Endothelial cell of umbilical vein (primary cell): ENCODE measurements around the gene ASMTL. TPM values are rescaled to one million over a fixed set of nuclear protein-coding genes. Genes with fewer than 3 reads are reported as not detected.

ENCODE experiments used
- BruUV-seq: library from RNA; stranded (reverse); fragments of 400-500 nt; replicated peaks from 2 replicates; lab custom pipeline; 2021; lab: Mats Ljungman, UMichigan
- CTCF ChIA-PET: fragments of 300-600, 350-600 bp; sonication (Branson Sonifier 250); formaldehyde crosslinking; loops from one replicate; lab custom pipeline; 2021; ENCODE audit warnings: antibody characterized with exemption, inconsistent platforms; lab: Charles Lee
- POLR2A ChIA-PET: fragments of 300-600, 350-600 bp; sonication (Branson Sonifier 250); formaldehyde crosslinking; loops from one replicate; lab custom pipeline; 2021; ENCODE audit warnings: antibody characterized with exemption, inconsistent platforms; lab: Charles Lee
- DNase-seq: peaks from one replicate; pipeline ENCODE4 v3.0.0-alpha.2; 2011; ENCODE audit warnings: low read depth, low spot score
- FAIRE-seq: peaks from 2 replicates; lab custom pipeline; 2011; peaks lifted over from hg19 to GRCh38; lab: Jason Lieb, UNC
- H2AFZ ChIP-seq: 2 replicates; pipeline ENCODE4 v1.6.0; 2012; ENCODE audit warnings: low read depth, low read length, control low read depth, inconsistent platforms
- H3K27ac ChIP-seq: 2 replicates; pipeline ENCODE4 v1.5.1; 2011; ENCODE audit warnings: low read depth, mild to moderate bottlenecking, control low read depth, low read length, moderate library complexity; ENCODE audit not compliant: insufficient read depth
- H3K27me3 ChIP-seq, 2 experiments: 2 replicates each; pipeline versions ENCODE4 v1.6.0 to v1.6.1; 2011; ENCODE audit warnings: low read length in 2 of 2, mixed read lengths in 1 of 2; ENCODE audit not compliant: control insufficient read depth in 2 of 2, insufficient read depth in 2 of 2
- H3K36me3 ChIP-seq, 2 experiments: 2 replicates in 1 of 2; 3 replicates in 1 of 2; pipeline ENCODE4 v1.5.1; 2011; ENCODE audit warnings: low read length in 2 of 2, mild to moderate bottlenecking in 1 of 2, moderate library complexity in 1 of 2; ENCODE audit not compliant: control insufficient read depth in 2 of 2, insufficient read depth in 2 of 2; ENCODE audit errors: extremely low read depth in 1 of 2
- H3K4me1 ChIP-seq: 3 replicates; pipeline ENCODE4 v1.5.1; 2011; ENCODE audit warnings: mild to moderate bottlenecking, low read length; ENCODE audit not compliant: control insufficient read depth, insufficient read depth; ENCODE audit errors: extremely low read depth
- H3K4me2 ChIP-seq: 2 replicates; pipeline ENCODE4 v1.6.1; 2011; ENCODE audit warnings: low read length, control low read depth, mixed read lengths; ENCODE audit not compliant: insufficient read depth
- H3K4me3 ChIP-seq, 3 experiments: fragments of 200-600 bp in 1 of 3; sonication (generic), shearing (Covaris generic) in 1 of 3; replicated peaks in 1 of 3; 2 replicates each; pipeline ENCODE4 v1.5.1; 2011 to 2016; ENCODE audit warnings: control low read depth in 3 of 3, low read length in 3 of 3, mild to moderate bottlenecking in 2 of 3, inconsistent platforms in 1 of 3, low read depth in 1 of 3, moderate library complexity in 1 of 3; ENCODE audit not compliant: insufficient read depth in 1 of 3
- H3K79me2 ChIP-seq: 2 replicates; pipeline ENCODE4 v1.6.0; 2012; ENCODE audit warnings: low read length, inconsistent platforms; ENCODE audit not compliant: control insufficient read depth, insufficient read depth
- H3K9ac ChIP-seq: replicated peaks from 2 replicates; pipeline ENCODE3; 2011; ENCODE audit warnings: low read length, control low read depth; ENCODE audit not compliant: insufficient read depth; ENCODE audit errors: extremely low read depth
- H3K9me1 ChIP-seq: replicated peaks from 3 replicates; pipeline ENCODE4 v1.6.0; 2011; ENCODE audit warnings: mild to moderate bottlenecking, low read length; ENCODE audit not compliant: control insufficient read depth, insufficient read depth; ENCODE audit errors: extremely low read depth
- H3K9me3 ChIP-seq: replicated peaks from 2 replicates; pipeline ENCODE4 v1.5.1; 2012; ENCODE audit warnings: low read length, inconsistent platforms; ENCODE audit not compliant: control insufficient read depth, insufficient read depth
- H4K20me1 ChIP-seq: replicated peaks from 2 replicates; pipeline ENCODE3; 2011; ENCODE audit warnings: mild to moderate bottlenecking, low read length; ENCODE audit not compliant: control insufficient read depth, insufficient read depth; ENCODE audit errors: extremely low read depth
- EZH2 ChIP-seq: IDR thresholded peaks from 2 replicates; pipeline ENCODE4 v1.6.1; 2012; ENCODE audit warnings: borderline replicate concordance, low read depth, mild to moderate bottlenecking, moderate library complexity, low read length, inconsistent platforms; ENCODE audit not compliant: severe bottlenecking
- FOS ChIP-seq: IDR thresholded peaks from 2 replicates; pipeline ENCODE4 v1.6.1; 2011; ENCODE audit warnings: mild to moderate bottlenecking, low read length, moderate library complexity, borderline replicate concordance; ENCODE audit not compliant: insufficient read depth
- GATA2 ChIP-seq: IDR thresholded peaks from 2 replicates; pipeline ENCODE4 v1.7.0; 2011; ENCODE audit warnings: low read depth, mild to moderate bottlenecking, moderate library complexity, mixed read lengths, low read length; ENCODE audit not compliant: insufficient read length, insufficient read depth
- JUN ChIP-seq: IDR thresholded peaks from 2 replicates; pipeline ENCODE4 v1.6.1; 2011; ENCODE audit warnings: borderline replicate concordance, low read depth; ENCODE audit not compliant: insufficient read length, insufficient read depth
- MYC ChIP-seq: IDR thresholded peaks from one replicate; pipeline ENCODE4 v1.6.1; 2011; ENCODE audit warnings: mild to moderate bottlenecking, low read depth, low read length
- POLR2A ChIP-seq: IDR thresholded peaks from 2 replicates; pipeline ENCODE4 v1.6.1; 2012; ENCODE audit warnings: low read depth, mild to moderate bottlenecking, control low read depth, low read length
- POLR2AphosphoS5 ChIP-seq: IDR thresholded peaks from 2 replicates; pipeline ENCODE4 v1.6.1; 2012; ENCODE audit warnings: low read depth, mild to moderate bottlenecking, control low read depth, low read length, moderate library complexity; ENCODE audit not compliant: insufficient read depth
- dilution Hi-C: fragments of 300-500 bp; cut with MboI; formaldehyde crosslinking; loops from one replicate; pipeline ENCODE4 v1.15.0; 2019; ENCODE audit warnings: low sequenced_read_pairs; ENCODE audit not compliant: extremely low pct_ligation_motif_present
- intact Hi-C: fragments of 100-400 bp; cut with micrococcal nuclease; formaldehyde crosslinking; loops from one replicate; pipeline ENCODE4 v1.10.0; 2022
- polyA plus RNA-seq, 4 experiments: library from polyadenylated mRNA; depleted of rRNA in 3 of 4; stranded (reverse) in 3 of 4; unstranded in 1 of 4; fragments of >200 nt; gene quantifications; 2 replicates each; pipeline versions ENCODE4 v1.2.1 to v1.2.3, GENCODE V29; 2011 to 2012; ENCODE audit warnings: missing spikeins in 1 of 4
- total RNA-seq: library from RNA; stranded (reverse); gene quantifications from 2 replicates; pipeline ENCODE4 v1.2.3, GENCODE V29; 2021
- TF ChIP-seq, protein P1 (sequence below), 2 donors: IDR thresholded peaks; 1 replicate in 1 of 2; 2 replicates in 1 of 2; pipeline ENCODE4 v1.5.1; 2011; ENCODE audit warnings: low read length in 2 of 2, mild to moderate bottlenecking in 2 of 2, moderate library complexity in 2 of 2, control low read depth in 1 of 2, inconsistent platforms in 1 of 2, low read depth in 1 of 2; ENCODE audit not compliant: insufficient read depth in 1 of 2; ENCODE audit errors: extremely low read depth in 1 of 2
- TF ChIP-seq, protein P2 (sequence below): IDR thresholded peaks from 2 replicates; pipeline ENCODE4 v1.6.1; 2011; ENCODE audit not compliant: insufficient read depth, insufficient read length

Gene ASMTL
- total and polyA plus RNA-seq, 2 donors (not counting 3 experiments of a cell fraction or from before 2014, with no cell fraction given), result 27.1 to 29.9 TPM

DNA sequence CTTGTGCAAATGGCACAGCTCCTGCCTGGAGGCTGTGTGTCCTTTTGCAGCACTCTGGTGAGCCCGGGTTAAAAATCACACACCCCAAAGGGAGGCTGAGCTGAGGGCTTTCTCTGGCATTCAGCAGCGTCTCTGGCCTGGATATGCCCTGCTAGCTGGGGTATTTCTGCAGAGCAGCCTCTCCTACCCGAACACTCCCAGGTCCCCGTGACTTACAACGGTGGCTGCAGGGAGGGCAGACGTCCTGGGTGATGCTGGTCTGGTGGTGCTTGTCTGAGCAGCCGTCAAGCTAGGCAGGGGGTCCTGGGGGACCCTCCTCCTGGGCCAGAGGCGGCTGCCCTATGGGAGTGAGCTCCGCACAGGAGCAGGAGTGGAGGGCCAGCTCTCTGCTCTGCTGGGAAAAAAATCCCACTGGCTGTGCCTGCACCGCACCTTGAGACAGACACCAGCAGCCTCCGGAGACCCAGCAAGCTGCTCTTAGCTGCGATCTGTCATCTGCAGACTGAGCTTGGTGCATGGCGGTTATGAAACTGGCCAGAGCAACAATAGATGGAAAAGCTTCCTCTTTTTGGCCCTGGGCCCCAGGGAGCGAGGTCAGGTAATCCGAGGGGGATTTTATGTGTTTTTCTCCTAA is 41.3 kb upstream of the ASMTL start:
- H4K20me1 ChIP-seq, result no peaks in the 10 kb centered on the region
- no peaks in the 10 kb centered on the region for H3K4me1 ChIP-seq
- TF ChIP-seq POLR2A, result no peak
- no peak for TF ChIP-seq FOS
- TF ChIP-seq POLR2AphosphoS5, result no peak
- TF ChIP-seq, protein P1, sequence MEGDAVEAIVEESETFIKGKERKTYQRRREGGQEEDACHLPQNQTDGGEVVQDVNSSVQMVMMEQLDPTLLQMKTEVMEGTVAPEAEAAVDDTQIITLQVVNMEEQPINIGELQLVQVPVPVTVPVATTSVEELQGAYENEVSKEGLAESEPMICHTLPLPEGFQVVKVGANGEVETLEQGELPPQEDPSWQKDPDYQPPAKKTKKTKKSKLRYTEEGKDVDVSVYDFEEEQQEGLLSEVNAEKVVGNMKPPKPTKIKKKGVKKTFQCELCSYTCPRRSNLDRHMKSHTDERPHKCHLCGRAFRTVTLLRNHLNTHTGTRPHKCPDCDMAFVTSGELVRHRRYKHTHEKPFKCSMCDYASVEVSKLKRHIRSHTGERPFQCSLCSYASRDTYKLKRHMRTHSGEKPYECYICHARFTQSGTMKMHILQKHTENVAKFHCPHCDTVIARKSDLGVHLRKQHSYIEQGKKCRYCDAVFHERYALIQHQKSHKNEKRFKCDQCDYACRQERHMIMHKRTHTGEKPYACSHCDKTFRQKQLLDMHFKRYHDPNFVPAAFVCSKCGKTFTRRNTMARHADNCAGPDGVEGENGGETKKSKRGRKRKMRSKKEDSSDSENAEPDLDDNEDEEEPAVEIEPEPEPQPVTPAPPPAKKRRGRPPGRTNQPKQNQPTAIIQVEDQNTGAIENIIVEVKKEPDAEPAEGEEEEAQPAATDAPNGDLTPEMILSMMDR (IDR thresholded peaks at IDR 0.05; ENCODE audit: extremely low read depth in 1 of 2, insufficient read depth in 1 of 2, low read depth in 1 of 2, low read length in 2 of 2), result no peak
- no peak for TF ChIP-seq MYC
- TF ChIP-seq JUN, result no peak
- no peak for TF ChIP-seq EZH2
- TF ChIP-seq GATA2, result no peak
- TF ChIP-seq, protein P2, sequence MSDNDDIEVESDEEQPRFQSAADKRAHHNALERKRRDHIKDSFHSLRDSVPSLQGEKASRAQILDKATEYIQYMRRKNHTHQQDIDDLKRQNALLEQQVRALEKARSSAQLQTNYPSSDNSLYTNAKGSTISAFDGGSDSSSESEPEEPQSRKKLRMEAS, result no peak
- no peak overlapping the region for H3K27ac ChIP-seq
- H3K9ac ChIP-seq, result no peak overlapping the region
- ChIA-PET CTCF (no interaction called here), POLR2A (no interaction called here)
- no peaks in the 10 kb centered on the region for H3K9me1 ChIP-seq
- dilution Hi-C loops, result no loop called here
- no peak overlapping the region for H3K4me3 ChIP-seq
- H3K9me3 ChIP-seq, result no peaks in the 10 kb centered on the region
- intact Hi-C loops, result no loop called here
- FAIRE-seq (no peak), DNase-seq (no peak)
- no peak overlapping the region for H2AFZ ChIP-seq
- no peaks in the 10 kb centered on the region for H3K79me2 ChIP-seq
- no peaks in the 10 kb centered on the region for H3K27me3 ChIP-seq
- H3K4me2 ChIP-seq, result no peak overlapping the region
- no peaks in the 10 kb centered on the region for H3K36me3 ChIP-seq
- no TSS peak for BruUV-seq
